NCI-H1092 (cell line): ENCODE results near the gene PRLR.
"Not testable (repeated sequence)": the region's sequence is repeated elsewhere in the genome, so short reads cannot be mapped to it uniquely, and the experiment has no call there.

Experiments
- DNase-seq: peaks from one replicate; lab custom pipeline; 2025; lab: John Stamatoyannopoulos, UW

The PRLR gene

DNA sequence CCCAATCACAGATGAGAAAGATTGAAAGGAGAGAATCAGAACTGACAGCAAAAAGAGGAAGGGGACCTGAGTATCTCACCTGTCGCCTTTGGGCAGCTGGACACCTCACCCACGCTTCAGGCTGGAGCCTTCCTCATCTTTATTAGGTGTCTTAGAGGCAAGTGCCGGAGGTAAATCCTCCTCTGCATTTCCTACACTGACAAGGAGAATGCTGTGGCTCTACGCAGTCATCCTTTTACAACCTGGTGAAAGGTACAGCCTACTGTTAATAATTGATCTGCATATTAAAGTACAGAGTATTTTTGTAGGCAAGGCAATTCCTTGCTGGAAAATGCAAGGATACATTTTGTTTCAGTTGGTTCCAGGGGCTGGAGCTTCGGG lies 34.8 kb downstream of the PRLR start:
- DNase-seq, result no peak

DNA sequence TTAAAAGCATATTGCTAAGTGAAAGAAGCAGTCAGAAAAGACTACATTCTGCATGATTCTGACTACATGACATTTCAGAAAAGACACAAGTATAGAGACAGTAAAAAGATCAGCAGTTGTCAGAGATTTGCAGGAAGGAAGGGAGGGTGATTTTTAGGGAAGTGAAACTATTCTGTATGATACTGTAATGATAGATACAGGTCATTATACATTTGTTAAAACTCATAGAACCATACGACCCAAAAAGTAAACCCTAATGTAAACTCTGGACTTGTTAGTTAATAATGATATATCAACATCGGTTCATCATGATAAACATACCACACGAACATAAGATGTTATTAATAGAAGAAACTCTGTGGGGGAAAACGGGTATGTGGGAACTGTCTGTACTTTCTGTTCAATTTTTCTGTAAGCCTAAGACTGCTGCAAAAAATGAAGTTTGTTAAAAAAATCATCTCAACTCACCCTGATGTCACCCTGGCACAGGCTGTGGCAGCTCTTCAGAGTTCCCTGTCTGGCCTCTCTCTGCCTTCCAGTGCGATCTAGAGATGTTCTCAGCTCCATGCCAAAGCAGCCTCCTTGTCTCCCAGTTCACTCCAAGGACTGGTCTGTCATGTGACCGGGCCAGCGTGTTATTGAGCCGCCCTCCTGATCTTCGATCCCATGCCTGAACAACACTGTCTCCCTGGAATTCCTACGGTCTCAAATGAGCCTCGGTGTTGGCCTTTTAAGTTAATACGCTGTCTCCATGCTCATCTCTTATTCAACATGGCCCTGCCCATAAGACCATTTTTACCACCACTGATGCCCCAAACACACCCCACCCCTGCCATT lies 35.4 kb downstream of the PRLR start:
- no peak for DNase-seq

DNA sequence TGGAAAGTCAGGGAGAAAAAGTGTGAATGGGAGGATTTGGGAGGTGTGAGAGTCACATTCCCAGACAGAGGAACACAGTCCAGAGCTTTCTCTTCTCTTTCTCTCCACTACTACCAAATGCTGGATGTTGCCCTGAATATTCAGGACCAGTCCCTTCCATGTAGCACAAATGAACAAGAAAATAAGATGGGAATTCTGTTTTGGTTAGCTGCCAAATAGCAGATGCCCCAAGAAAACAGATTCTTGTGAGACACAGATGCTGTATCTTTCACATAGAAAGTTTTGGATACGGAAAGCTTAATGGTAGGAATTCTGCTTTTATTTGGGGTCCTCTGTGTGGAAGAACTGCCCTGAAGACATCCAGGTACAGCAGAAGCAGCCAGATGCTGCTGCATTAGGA lies 37.8 kb downstream of the PRLR start:
- no peak for DNase-seq

DNA sequence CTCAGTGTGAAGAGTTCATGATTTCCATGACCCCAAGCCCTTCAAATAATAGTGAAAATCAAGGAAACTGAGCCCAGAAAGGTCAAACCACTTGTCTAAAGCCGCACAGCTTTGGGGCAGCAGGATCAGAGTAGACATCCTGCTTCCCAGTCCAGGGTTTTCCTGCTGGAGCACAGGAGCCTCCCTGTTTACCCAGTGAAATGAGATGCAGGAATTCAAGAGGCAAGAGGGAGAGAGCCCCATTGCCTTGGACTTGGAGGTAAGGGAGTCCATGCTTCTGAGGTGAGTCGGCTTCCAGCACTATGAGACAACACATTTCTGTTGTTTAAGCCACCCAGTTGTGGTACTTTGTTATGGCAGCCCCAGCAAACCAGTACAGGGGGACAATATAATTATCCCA lies 40.5 kb downstream of the PRLR start:
- DNase-seq, result not testable (repeated sequence)

DNA sequence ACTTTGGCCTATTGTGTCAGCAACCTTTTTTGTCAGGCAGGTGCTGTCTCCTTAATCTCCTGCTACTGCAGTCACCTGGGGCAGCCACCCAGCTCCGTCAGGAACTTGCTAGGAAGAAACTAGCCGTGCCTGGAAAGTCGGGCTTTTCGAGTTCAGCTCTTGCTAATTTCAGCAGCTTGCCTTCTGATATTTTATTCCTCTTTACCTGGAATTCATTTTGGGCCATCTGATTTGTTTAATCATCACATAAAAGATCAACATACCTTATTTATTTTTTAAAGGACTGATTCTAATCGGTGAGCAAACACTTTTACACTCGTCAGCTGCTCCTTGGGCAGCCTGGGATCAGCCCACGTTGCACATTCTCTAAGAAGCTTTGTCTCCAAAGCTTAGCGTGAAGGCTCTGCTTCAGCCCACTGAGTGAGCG lies 42.2 kb downstream of the PRLR start:
- DNase-seq, result no peak

DNA sequence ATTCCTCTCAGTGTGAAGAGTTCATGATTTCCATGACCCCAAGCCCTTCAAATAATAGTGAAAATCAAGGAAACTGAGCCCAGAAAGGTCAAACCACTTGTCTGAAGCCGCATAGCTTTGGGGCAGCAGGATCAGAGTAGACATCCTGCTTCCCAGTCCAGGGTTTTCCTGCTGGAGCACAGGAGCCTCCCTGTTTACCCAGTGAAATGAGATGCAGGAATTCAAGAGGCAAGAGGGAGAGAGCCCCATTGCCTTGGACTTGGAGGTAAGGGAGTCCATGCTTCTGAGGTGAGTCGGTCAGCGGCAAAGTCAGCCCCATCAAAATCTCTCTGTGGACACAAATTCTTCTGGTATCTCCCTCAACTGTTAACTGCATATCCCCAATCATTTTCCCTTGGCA lies 42.7 kb downstream of the PRLR start:
- not testable (repeated sequence) for DNase-seq

DNA sequence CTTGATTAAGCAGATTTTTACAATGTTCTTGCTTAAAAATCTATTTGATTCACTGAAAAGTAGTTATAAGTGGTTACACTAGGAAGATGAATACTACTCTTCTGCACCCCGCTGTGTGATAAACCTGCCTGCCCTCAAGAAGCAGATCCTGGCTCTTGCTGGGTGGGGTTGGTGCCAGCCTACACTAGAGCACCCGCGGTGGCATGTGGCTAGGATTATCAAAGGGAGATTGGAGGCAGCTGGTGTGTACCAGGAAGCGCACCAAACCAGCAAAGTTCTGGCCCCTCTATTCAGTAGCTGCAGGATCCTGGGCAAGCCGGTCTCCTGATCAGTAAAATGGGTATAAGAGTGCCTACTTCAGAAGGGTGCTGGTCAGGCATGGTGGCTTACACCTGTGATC lies 43.5 kb downstream of the PRLR start:
- DNase-seq, result no peak

DNA sequence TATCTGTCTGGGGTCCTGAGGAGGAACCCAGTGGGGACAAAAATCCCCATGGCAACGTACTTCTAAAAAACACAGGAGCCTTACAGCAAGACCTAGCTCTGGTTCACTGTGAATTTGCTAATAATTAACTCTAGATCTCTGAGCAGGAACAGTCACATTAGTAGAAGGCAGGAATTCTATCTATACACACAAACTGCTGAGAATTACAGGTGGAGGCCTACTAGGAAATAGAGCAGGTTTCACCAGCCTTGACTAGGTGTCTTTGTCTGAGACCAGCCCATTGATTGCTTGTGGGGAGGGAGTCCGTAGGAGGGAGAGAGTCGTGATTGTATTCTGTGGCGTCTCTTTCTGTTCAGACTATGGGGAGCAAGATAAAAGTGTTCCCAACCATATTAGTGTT lies 44.8 kb downstream of the PRLR start:
- no peak for DNase-seq

DNA sequence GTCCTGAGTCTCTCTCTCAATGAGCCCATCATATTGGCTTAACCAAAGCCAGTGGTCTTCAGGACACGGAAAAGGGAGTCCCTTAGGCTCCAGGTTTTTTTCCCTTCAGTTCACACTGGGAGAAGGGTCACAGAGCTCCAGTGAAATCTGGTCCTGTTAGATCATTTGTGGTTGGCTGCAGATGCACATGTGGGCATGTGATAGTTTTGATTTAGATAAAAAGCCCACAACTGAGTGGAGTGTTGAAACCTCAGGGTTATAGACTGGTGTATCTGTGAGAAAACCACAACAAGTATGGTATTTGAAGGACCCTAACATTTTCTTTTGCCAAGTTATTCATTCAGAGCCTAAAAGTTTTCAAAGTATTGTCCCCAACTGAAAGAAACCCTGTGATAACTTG lies 46.7 kb downstream of the PRLR start:
- no peak for DNase-seq

DNA sequence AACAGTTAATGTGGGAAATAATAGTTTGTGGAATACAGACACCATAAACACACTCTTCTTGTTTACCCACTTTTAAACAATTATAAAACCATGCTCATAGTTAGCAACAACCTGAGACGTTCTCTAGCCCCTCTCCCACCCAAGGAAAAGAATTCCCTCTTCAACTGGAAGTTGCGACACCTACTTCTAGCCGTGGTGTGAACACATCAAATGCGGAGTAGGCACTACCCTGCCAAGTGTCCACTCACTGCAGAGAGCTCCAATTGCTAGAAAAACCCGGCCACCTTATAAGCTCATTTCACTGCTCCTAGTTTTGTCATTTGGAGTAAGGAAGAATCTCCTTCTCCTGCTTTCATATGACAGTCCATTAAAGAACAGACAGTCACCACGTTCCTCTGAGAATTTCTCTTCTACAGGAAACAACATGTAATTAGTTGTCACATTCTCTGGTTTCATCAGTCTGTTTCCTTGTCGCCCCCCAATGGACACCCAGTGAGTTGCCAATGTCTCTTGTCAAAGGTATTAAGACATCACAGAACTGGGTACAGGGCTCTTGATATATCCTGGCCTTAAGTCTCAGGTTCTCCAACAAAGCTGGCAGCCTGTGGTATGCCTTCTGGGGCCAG lies 47.3 kb downstream of the PRLR start:
- no peak for DNase-seq

DNA sequence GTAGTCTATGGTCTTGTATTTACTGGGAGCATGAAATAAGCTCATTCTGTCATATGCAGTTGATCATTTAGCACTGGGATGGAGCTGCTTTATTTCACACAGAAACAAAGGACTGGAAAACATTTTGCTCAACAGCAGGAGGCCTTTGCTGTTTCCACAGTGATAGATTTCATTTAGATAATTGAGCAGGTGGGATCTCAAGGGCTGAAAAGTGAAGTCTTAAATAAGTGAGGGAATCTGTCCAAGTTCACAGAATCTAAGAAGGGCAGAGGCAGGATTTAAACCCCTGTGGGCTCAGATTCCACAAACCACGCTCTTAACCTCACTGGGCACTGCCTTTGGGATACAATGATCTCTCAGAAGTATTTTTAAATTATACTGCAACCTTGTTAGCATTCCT lies 47.8 kb downstream of the PRLR start:
- no peak for DNase-seq

DNA sequence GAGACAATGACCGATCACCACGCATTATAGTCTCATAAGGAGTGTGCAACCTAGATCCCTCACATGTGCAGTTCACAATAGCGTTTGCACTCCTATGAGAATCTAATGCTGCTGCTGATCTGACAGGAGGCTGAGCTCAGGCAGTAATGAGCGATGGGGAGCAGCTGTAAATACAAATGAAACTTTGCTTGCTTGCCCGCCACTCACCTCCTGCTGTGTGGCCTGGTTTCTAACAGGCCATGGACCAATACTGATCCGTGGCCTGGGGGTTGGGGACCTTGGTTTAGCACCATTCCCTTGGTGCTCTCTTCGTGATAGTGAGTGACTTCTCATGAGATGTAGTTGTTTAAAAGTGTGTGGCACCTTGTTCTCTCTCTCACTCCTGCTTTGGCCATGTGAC lies 50.2 kb downstream of the PRLR start:
- no peak for DNase-seq

DNA sequence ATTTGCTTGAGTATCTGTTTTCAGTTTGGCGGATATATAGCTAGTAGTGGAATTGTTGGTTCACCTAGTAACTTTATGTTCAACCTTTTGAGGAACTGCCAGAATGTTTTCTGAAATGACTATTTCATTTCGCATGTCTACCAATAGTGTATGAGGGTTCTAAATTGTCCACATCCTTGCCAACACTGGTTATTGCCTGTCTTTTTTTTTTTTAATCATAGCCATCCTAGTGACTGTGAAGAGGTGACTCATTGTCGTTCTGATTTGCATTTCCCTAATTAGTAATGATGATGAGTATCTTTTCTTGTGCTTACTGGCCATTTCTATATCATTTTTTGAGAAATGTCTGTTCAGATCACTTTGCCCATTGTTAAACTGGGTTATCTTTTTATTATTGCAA lies 52.5 kb downstream of the PRLR start:
- DNase-seq, result no peak

DNA sequence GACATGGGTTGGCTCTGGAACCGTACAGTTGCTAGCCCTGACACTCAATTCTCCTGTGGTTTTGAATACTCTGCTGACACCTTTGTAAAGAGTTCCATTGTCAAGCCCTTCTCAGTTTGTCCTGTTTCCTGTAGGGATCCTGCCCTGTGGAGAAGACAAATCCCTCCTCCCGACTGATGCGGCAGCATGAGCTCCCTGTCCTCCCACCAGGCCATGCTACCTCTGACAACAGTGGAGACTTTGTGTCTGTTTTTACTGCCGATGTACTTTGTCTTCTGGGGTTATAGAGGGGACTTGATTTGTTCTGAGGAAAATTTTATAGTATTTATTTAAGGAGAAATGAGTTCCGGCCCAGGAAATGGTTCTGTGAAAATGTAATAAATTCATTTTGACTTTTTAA lies 57.8 kb downstream of the PRLR start:
- DNase-seq, result no peak

DNA sequence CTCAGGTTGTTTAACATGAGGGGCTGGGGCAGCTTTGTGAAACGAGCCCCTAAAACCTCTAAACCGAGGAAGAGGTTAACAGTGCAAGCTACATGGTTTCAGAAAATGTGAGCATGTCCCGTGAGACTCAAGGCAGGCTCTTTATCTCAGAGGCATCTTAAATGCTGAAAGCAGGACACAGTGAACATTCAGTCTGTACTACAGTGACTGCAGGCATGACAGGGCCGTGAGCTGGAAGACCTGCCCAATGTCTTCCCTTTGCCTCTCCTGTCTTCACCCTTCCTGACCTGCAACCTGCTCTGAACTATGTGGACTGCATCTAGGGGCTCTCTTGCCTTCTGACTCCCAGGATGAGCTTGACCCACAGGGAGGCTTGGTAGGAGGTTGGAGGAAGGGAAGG lies 58.3 kb downstream of the PRLR start:
- DNase-seq, result no peak

DNA sequence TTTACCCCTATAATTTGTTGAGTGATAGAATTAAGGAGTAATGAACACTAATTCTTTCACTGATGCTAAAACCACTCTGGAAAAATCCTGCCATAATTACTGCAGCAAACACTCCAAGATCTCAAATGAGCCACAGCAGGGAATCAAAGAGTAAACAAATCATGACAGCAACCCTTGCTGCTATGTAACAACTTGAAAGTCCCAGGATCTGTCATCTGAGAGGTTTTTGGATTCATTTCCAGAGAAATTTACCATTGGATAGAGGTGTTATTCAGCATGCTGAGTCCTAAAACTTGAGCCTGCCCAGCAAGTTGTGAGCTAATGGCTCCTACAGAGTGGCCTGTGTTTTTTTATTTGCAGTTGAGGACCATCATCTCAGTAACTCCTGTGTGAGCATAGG lies 59.2 kb downstream of the PRLR start:
- no peak for DNase-seq

DNA sequence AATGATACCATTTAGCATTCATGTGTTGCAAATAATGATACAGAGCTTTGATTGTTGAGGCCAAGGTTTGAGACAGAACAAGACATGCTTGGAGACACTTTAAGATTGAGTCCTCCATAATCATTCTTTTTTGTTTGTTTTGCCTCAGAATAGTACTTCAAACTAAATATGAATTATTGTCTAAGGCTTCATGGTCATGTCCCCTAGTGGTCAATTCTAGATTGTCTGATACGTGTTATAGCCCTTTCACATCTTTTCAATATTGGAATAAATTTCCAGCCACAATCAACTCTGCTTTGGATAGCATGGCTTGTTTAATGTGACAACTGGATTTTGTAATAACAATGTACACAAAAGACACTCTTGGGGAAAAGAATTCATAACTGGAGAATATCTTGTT lies 64.2 kb downstream of the PRLR start:
- DNase-seq, result no peak

DNA sequence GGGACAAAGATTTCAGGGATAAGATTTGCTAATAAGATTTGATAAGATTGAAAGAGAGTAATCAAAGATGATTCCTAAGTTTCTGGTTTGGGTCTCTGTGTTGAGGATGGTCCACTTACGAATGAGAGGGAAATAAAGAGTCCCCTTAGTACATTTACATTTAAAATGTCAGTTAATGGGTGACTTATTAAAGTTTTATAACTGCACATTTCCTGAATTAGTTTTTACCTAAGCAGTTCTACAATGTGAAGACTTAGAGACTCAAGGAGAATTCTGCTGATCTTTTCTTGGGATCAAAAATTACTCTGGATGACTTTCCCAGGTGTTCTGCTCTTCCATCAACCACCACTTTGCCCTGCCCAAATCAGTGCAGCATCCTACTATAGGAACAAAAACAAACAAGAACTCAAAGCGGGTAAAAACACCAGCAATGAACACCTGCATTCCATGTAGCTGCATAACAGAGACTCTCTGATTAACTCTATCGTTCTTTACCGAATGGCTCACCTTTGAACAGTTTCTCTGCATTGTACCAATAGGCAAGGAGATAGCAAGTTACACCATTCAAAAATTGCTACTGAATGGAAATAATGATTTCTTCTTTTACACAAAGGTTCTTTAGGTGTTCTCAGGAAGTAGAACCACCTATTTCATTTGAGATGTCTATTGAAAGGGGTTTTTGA lies 65.3 kb downstream of the PRLR start:
- DNase-seq, result no peak

DNA sequence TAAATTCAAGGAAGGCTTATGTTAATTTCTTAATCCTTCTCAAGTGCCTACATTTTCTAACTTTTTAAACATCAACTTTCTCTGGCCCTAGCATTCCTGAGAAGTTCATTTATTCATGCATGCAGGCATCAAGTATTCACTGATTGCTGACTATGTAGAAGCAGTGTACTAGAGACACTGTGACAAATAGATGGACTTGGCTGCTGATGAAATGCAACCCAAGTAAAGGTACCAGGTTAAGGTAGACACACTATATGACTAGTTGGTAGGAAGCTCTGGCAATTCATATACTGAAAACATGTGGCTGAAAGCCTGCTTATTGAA lies 66.6 kb downstream of the PRLR start:
- no peak for DNase-seq

DNA sequence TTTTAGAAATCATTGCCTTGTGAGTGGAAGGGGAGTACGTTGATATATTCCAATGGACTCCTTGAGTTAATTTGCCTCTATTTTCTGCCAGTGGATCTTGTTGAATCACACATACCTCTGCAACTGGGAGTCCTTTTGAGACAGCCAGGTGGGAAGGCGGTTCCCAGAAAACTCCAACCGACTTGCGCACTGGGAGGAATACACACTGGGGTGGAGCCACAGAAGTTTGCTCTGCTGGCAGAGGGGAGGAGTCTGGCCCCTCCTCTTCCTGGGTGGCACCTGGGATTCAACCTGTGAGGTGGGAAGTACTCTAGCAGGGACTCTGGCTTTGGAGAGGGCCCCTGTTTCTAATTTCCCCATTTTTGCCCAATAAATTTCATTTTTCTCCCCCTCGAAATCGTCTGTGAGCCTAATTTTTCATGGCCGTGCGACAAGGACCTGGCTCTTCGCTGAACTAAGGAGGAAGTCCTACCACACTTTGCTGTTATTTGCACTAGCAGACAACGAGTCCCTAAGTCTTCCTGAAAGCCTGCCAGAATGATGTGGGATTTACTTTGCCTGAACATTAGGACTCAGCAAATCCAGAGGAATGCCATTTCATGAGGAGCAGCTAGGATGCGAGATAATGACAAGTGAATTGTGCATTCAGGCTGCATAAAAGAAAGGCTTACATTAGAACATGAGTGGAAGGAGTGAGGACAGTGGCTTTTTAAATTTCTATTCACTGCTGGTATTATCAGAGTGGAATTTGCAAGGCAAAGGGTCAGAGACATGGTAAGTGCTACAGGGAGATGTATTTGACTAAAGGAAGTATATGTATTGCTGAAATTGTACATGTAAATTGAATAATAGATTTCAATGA lies 67.2 kb downstream of the PRLR start:
- no peak for DNase-seq

DNA sequence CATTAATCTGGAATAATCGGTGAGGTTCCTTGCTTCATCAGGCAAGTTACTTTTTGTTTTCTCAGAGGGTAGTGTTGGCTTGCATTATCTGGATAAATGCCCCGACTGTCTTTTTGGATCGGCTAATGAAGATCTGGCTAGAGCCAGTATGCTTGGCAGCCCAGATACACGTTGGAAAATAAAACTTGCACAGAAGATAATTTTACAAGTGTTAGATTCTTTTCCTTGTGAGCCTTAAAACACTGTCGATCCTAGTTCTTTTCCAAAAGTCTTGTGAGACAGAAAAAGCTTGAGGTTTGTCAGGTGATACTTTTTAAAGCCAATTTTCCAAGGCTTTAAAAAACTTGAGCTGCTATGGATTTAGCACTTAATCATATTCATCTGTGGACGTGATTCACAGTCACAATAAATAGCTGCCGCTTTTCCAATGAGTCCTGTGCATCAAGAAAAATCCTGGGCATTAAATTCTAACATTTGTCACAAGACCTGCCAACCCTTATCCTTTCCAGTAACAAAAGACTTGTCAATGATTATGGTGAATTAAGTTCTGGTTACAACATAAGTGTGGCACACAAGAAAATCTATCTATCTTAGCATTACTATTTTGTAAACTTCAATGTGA lies 68.5 kb downstream of the PRLR start:
- no peak for DNase-seq

DNA sequence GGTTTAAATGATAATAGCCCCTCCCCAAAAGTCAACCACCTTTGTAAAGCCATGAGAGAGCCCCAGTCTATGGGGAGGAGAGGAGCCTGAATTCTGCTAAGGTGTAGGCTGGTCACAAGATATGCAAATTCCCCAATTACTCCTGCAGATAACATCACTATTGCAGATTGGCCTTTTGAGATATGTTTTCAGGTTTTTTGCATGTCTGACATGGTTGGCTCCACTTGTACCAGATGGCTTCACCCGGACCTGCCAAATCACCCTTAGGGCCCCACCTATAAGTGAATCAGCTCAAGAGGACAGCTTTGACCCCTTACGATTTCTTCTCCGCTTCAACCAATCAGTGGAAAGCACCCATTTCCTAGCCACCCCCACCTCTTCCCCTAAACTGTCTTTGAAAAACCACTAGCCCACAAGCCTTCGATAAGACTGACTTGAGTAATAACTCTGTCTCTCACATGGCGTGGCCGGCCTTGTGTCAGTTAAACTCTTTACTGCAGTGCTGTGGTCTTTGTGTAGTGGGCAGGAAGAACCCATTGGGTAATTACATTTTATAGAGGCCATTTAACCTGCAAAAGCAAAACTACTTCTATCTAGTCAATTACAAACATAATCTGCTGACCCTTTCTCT lies 69.7 kb downstream of the PRLR start:
- no peak for DNase-seq
